GM12878 (cell line): ENCODE data around the gene PTGR2. TPM values are rescaled to one million over a fixed set of nuclear protein-coding genes. Genes with fewer than 3 reads are reported as not detected.

Experiments used
- ATAC-seq: fragments of 200-7000 bp; cut with Tn5 transposase; 3 replicates; pipeline ENCODE4 v1.9.1; 2020; ENCODE audit warnings: mild to moderate bottlenecking, moderate library complexity
- BruUV-seq: library from RNA; stranded (reverse); fragments of 400-500 nt; replicated peaks from 2 replicates; lab custom pipeline; 2021; lab: Mats Ljungman, UMichigan
- CTCF ChIA-PET: fragments of 300-600 bp; sonication (Branson Sonifier 250); formaldehyde crosslinking; extraction: SDS; loops from one replicate; lab custom pipeline; 2021; ENCODE audit warnings: inconsistent platforms; lab: Yijun Ruan, JAX
- POLR2A ChIA-PET: fragments of 350-600 bp; formaldehyde crosslinking; extraction: SDS; loops from one replicate; lab custom pipeline; 2021; ENCODE audit warnings: inconsistent platforms; lab: Charles Lee
- RAD21 ChIA-PET: fragments of 300-600 bp; sonication (Branson Sonifier 250); formaldehyde crosslinking; loops from one replicate; lab custom pipeline; 2023; ENCODE audit warnings: antibody characterized with exemption; ENCODE audit not compliant: unreplicated experiment; lab: Charles Lee
- SMC1A ChIA-PET: fragments of 300-600 bp; sonication (Branson Sonifier 250); formaldehyde crosslinking; loops from one replicate; lab custom pipeline; 2023; ENCODE audit not compliant: unreplicated experiment, uncharacterized antibody; lab: Charles Lee
- DNase-seq: peaks from one replicate; pipeline ENCODE4 v3.0.0-alpha.2; 2011; ENCODE audit warnings: low read depth, low spot score
- FAIRE-seq: peaks from 3 replicates; lab custom pipeline; 2011; peaks lifted over from hg19 to GRCh38; lab: Jason Lieb, UNC
- H2AFZ ChIP-seq: 2 replicates; pipeline ENCODE4 v1.6.0; 2011; ENCODE audit warnings: low read depth, low read length, control low read depth; ENCODE audit not compliant: control insufficient read depth
- H3K27ac ChIP-seq: 2 replicates; pipeline ENCODE4 v1.5.1; 2011; ENCODE audit warnings: control low read depth; ENCODE audit not compliant: control insufficient read depth, insufficient read depth
- H3K27me3 ChIP-seq, 2 experiments: replicated peaks in 1 of 2; 2 replicates each; pipeline versions ENCODE4 v1.6.0 to v1.6.1; 2011; ENCODE audit warnings: low read length in 1 of 2; ENCODE audit not compliant: control insufficient read depth in 2 of 2, insufficient read depth in 2 of 2
- H3K36me3 ChIP-seq, 2 experiments: 2 replicates each; pipeline ENCODE4 v1.5.1; 2011; ENCODE audit warnings: low read length in 1 of 2; ENCODE audit not compliant: control insufficient read depth in 2 of 2, insufficient read depth in 2 of 2
- H3K4me1 ChIP-seq: 2 replicates; pipeline ENCODE4 v1.6.1; 2011; ENCODE audit warnings: mild to moderate bottlenecking, low read length, moderate library complexity, mixed read lengths; ENCODE audit not compliant: control insufficient read depth, insufficient read depth
- H3K4me2 ChIP-seq: 2 replicates; pipeline ENCODE4 v1.6.0; 2011; ENCODE audit warnings: control low read depth; ENCODE audit not compliant: control insufficient read depth, insufficient read depth
- H3K4me3 ChIP-seq: fragments of 200-600 bp; sonication (generic); 2 replicates; pipeline ENCODE4 v1.5.1; 2016
- H3K79me2 ChIP-seq: 2 replicates; pipeline ENCODE4 v1.6.0; 2011; ENCODE audit warnings: low read length; ENCODE audit not compliant: control insufficient read depth, insufficient read depth
- H3K9ac ChIP-seq: 2 replicates; pipeline ENCODE4 v1.8.0; 2011; ENCODE audit warnings: low read length, control low read depth, mixed read lengths; ENCODE audit not compliant: control insufficient read depth, insufficient read depth
- H3K9me3 ChIP-seq: replicated peaks from 3 replicates; pipeline ENCODE4 v1.5.1; 2011; ENCODE audit warnings: mild to moderate bottlenecking, low read length; ENCODE audit not compliant: control insufficient read depth, insufficient read depth
- H4K20me1 ChIP-seq: 2 replicates; pipeline ENCODE4 v1.6.0; 2011; ENCODE audit not compliant: control insufficient read depth, insufficient read depth
- ATF7 ChIP-seq: fragments of 450-650 bp; IDR thresholded peaks from 2 replicates; pipeline ENCODE4 v1.6.1; 2016; ENCODE audit warnings: low read depth, mild to moderate bottlenecking
- CREM ChIP-seq: IDR thresholded peaks from 2 replicates; pipeline ENCODE4 v1.6.1; 2014; ENCODE audit warnings: antibody characterized with exemption, low read depth
- HDGF ChIP-seq: fragments of 450-650 bp; IDR thresholded peaks from 2 replicates; pipeline ENCODE4 v1.6.1; 2016; ENCODE audit warnings: antibody characterized with exemption
- IKZF2 ChIP-seq, 2 experiments: fragments of 450-650 bp; IDR thresholded peaks; 2 replicates each; pipeline ENCODE4 v1.6.1; 2017; ENCODE audit warnings: mild to moderate bottlenecking in 2 of 2, moderate library complexity in 2 of 2
- IRF4 ChIP-seq: IDR thresholded peaks from 2 replicates; pipeline ENCODE4 v1.6.1; 2011; ENCODE audit warnings: low read depth, low read length
- RAD21 ChIP-seq: IDR thresholded peaks from 2 replicates; pipeline ENCODE4 v1.6.1; 2011; ENCODE audit warnings: mild to moderate bottlenecking, low read depth, low read length, moderate library complexity; ENCODE audit not compliant: insufficient read depth
- RB1 ChIP-seq: fragments of 450-650 bp; formaldehyde crosslinking; IDR thresholded peaks from 2 replicates; pipeline ENCODE4 v1.6.1; 2017; ENCODE audit warnings: mild to moderate bottlenecking, borderline replicate concordance
- STAT3 ChIP-seq: IDR thresholded peaks from 2 replicates; pipeline ENCODE4 v1.6.1; 2011; ENCODE audit warnings: low read depth, low read length, improper control_type of control experiment
- ZNF687 ChIP-seq: fragments of 450-650 bp; IDR thresholded peaks from 2 replicates; pipeline ENCODE4 v1.6.1; 2017; ENCODE audit warnings: mild to moderate bottlenecking, moderate library complexity
- WGBS: methylation state at CpG from one replicate; pipeline ENCODE4 v1.1.6; 2016; ENCODE audit warnings: low lambda C conversion rate; ENCODE audit not compliant: insufficient replicate concordance, insufficient coverage; ENCODE audit errors: missing lambda C conversion rate; 5-methylcytosine and 5-hydroxymethylcytosine counted together
- in situ Hi-C: fragments of 300-500 bp; cut with MboI; formaldehyde crosslinking; loops from 9 replicates; pipeline ENCODE4 v1.14.3; 2018; ENCODE audit warnings: mixed read lengths
- intact Hi-C: fragments of 100-400 bp; cut with micrococcal nuclease; formaldehyde crosslinking; loops from one replicate; pipeline ENCODE4 v1.14.2; 2022; ENCODE audit not compliant: unreplicated experiment
- polyA plus RNA-seq, 11 experiments: library from polyadenylated mRNA; depleted of rRNA in 4 of 11; unstranded in 6 of 11; stranded (reverse) in 5 of 11; fragments of >200 nt; fragmentation: Nextera tagmentation in 4 of 11; fragmentation: Illumina TruSeq in 1 of 11; extraction: Ambion mirVana in 4 of 11; extraction: Trizol in 1 of 11; gene quantifications; 1 replicate in 1 of 11; 2 replicates in 10 of 11; pipeline versions ENCODE4 v1.2.1 to v1.2.3, GENCODE V29; 2011 to 2016; ENCODE audit warnings: inconsistent platforms in 2 of 11, missing spikeins in 2 of 11, low read depth in 1 of 11
- total RNA-seq, 4 experiments: library from RNA; depleted of rRNA in 3 of 4; stranded (reverse); fragments of >200 nt in 3 of 4; fragmentation: Illumina TruSeq in 1 of 4; extraction: Trizol in 1 of 4; gene quantifications; 2 replicates each; pipeline versions ENCODE4 v1.2.1 to v1.2.3, GENCODE V29; 2013 to 2021
- TF ChIP-seq, protein P1 (sequence below): fragments of 450-650 bp; IDR thresholded peaks from 2 replicates; pipeline ENCODE4 v1.6.1; 2017; ENCODE audit warnings: antibody characterized with exemption, mild to moderate bottlenecking, moderate library complexity

The PTGR2 gene
- total and polyA plus RNA-seq, 10 of the 15 experiments (the other 5 are each of a cell fraction or from before 2014, with no cell fraction given), result 3.3 to 12.8 (median 8.4) TPM

GRCh38 chr14:73829526-73830431, 21.9 kb upstream of the PTGR2 start (continued):
- peak; percentile 62 for TF ChIP-seq RAD21
- peak; percentile 90 for TF ChIP-seq ATF7
- TF ChIP-seq CREM, result peak; percentile 67; the same call in 1 of the 2 replicates
- TF ChIP-seq IKZF2 (IDR thresholded peaks at IDR 0.05), result peak in 1 of 2 experiments; percentile 36; a peak in 1 of 4 replicates
- TF ChIP-seq HDGF, result no peak
- TF ChIP-seq IRF4, result peak; percentile 29; the same call in 1 of the 2 replicates
- TF ChIP-seq, all 136 proteins: peak for 18

GRCh38 chr14:73833034-73833433, 18.6 kb upstream of the PTGR2 start:
- H3K9me3 ChIP-seq, result no peaks in the 10 kb centered on the region
- ChIA-PET POLR2A (no interaction called here), CTCF (no interaction called here), RAD21 (no interaction called here), SMC1A (interaction anchor here (1.1 to 1.5 kb wide), 4 partner anchors 11 to 104 kb away, joined by 3 to 4 read pairs (median 4); partner anchors contain the start of gene PTGR2)
- TF ChIP-seq, protein P1, sequence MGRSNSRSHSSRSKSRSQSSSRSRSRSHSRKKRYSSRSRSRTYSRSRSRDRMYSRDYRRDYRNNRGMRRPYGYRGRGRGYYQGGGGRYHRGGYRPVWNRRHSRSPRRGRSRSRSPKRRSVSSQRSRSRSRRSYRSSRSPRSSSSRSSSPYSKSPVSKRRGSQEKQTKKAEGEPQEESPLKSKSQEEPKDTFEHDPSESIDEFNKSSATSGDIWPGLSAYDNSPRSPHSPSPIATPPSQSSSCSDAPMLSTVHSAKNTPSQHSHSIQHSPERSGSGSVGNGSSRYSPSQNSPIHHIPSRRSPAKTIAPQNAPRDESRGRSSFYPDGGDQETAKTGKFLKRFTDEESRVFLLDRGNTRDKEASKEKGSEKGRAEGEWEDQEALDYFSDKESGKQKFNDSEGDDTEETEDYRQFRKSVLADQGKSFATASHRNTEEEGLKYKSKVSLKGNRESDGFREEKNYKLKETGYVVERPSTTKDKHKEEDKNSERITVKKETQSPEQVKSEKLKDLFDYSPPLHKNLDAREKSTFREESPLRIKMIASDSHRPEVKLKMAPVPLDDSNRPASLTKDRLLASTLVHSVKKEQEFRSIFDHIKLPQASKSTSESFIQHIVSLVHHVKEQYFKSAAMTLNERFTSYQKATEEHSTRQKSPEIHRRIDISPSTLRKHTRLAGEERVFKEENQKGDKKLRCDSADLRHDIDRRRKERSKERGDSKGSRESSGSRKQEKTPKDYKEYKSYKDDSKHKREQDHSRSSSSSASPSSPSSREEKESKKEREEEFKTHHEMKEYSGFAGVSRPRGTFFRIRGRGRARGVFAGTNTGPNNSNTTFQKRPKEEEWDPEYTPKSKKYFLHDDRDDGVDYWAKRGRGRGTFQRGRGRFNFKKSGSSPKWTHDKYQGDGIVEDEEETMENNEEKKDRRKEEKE, result no peak
- TF ChIP-seq STAT3 (no peak), RB1 (no peak), ZNF687 (no peak)
- WGBS, result 85% methylated on average over 1 of the region's 1 CpG
- FAIRE-seq (no peak), ATAC-seq (no peak), DNase-seq (no peak)
- H3K9ac ChIP-seq, result no peak overlapping the region
- no peaks in the 10 kb centered on the region for H4K20me1 ChIP-seq
- no peak overlapping the region for H3K27ac ChIP-seq
- in situ Hi-C loops, result no loop called here
- H3K27me3 ChIP-seq, result no peaks in the 10 kb centered on the region
- H2AFZ ChIP-seq, result no peak overlapping the region
- intact Hi-C loops, result no loop called here
- H3K4me1 ChIP-seq, result peaks cover 11% of the 10 kb centered on the region
- no TSS peak for BruUV-seq
- no peaks in the 10 kb centered on the region for H3K36me3 ChIP-seq
- no peaks in the 10 kb centered on the region for H3K79me2 ChIP-seq
- no peak overlapping the region for H3K4me3 ChIP-seq
- H3K4me2 ChIP-seq, result no peak overlapping the region
